PC-9 (cell line): ENCODE measurements around the gene BMP2K. TPM values are rescaled to one million over a fixed set of nuclear protein-coding genes. Genes with fewer than 3 reads are reported as not detected.

Experiments
- BruUV-seq: library from RNA; stranded (reverse); fragments of 400-500 nt; replicated peaks from 2 replicates; lab custom pipeline; 2021; lab: Mats Ljungman, UMichigan
- CTCF ChIA-PET: fragments of 300-600 bp; sonication (Branson Sonifier 250); formaldehyde crosslinking; loops from one replicate; lab custom pipeline; 2022; ENCODE audit warnings: antibody characterized with exemption; lab: Charles Lee
- POLR2A ChIA-PET: fragments of 300-600 bp; sonication (Branson Sonifier 250); formaldehyde crosslinking; loops from one replicate; lab custom pipeline; 2022; ENCODE audit warnings: antibody characterized with exemption; ENCODE audit not compliant: unreplicated experiment; lab: Charles Lee
- DNase-seq, 2 experiments: peaks; one replicate each; pipeline versions ENCODE4 v3.0.0 to v3.0.0-alpha.2; 2015 to 2022; ENCODE audit warnings: mixed read lengths in 1 of 2
- H2AFZ ChIP-seq: fragments of 200-600 bp; sonication (generic); 2 replicates; pipeline ENCODE4 v1.8.1; 2017; ENCODE audit warnings: antibody characterized with exemption
- H3F3A ChIP-seq: fragments of 200-600 bp; sonication (generic); 2 replicates; pipeline ENCODE4 v1.8.1; 2017; ENCODE audit warnings: antibody characterized with exemption, mild to moderate bottlenecking, low read depth; ENCODE audit not compliant: insufficient read depth
- H3K27ac ChIP-seq: fragments of 200-600 bp; sonication (generic); 2 replicates; pipeline ENCODE4 v1.6.1; 2016; ENCODE audit warnings: mixed run types
- H3K27me3 ChIP-seq: fragments of 200-600 bp; sonication (generic); 2 replicates; pipeline ENCODE4 v1.6.1; 2016; ENCODE audit warnings: low read depth, mixed run types; ENCODE audit not compliant: insufficient read depth
- H3K36me3 ChIP-seq: fragments of 200-600 bp; sonication (generic); 2 replicates; pipeline ENCODE4 v1.6.1; 2016; ENCODE audit warnings: low read depth, mixed run types
- H3K4me1 ChIP-seq: fragments of 200-600 bp; sonication (generic); replicated peaks from 2 replicates; pipeline ENCODE4 v1.6.1; 2016; ENCODE audit warnings: mixed run types; ENCODE audit not compliant: insufficient read depth
- H3K4me2 ChIP-seq: fragments of 200-600 bp; sonication (generic); 2 replicates; pipeline ENCODE4 v1.6.1; 2017; ENCODE audit warnings: mixed run types
- H3K4me3 ChIP-seq: fragments of 200-600 bp; sonication (generic); 2 replicates; pipeline ENCODE4 v1.6.1; 2016; ENCODE audit warnings: mixed run types
- H3K79me2 ChIP-seq: fragments of 200-600 bp; sonication (generic); 2 replicates; pipeline ENCODE4 v1.6.1; 2017; ENCODE audit warnings: low read depth, mixed run types
- H3K9me2 ChIP-seq: fragments of 200-600 bp; sonication (generic); 2 replicates; pipeline ENCODE4 v1.8.1; 2017; ENCODE audit warnings: mild to moderate bottlenecking; ENCODE audit not compliant: insufficient read depth
- H3K9me3 ChIP-seq: fragments of 200-600 bp; sonication (generic); 2 replicates; pipeline ENCODE4 v1.8.1; 2016; ENCODE audit warnings: low read depth; ENCODE audit not compliant: insufficient read depth
- H4K20me1 ChIP-seq: fragments of 200-600 bp; sonication (generic); 2 replicates; pipeline ENCODE4 v1.8.1; 2017; ENCODE audit not compliant: insufficient read depth
- CTCF ChIP-seq: fragments of 200-600 bp; sonication (generic); conservative IDR thresholded peaks from 2 replicates; pipeline ENCODE4 v1.6.1; 2017; ENCODE audit warnings: mixed run types, antibody characterized with exemption, mild to moderate bottlenecking, moderate library complexity
- EZH2 ChIP-seq: fragments of 200-600 bp; sonication (generic); IDR thresholded peaks from 2 replicates; pipeline ENCODE4 v1.8.0; 2017; ENCODE audit warnings: antibody characterized with exemption, low read depth
- intact Hi-C: fragments of 100-400 bp; cut with micrococcal nuclease; formaldehyde crosslinking; loops from one replicate; pipeline ENCODE4 v1.10.0; 2022; ENCODE audit not compliant: unreplicated experiment
- total RNA-seq: library from RNA; stranded (reverse); gene quantifications from 2 replicates; pipeline ENCODE4 v1.2.3, GENCODE V29; 2021

The BMP2K gene
- total RNA-seq, 1 experiment from 2014 or later = 12.2 TPM

GRCh38 chr4:78800965-78801364 lies 24.8 kb downstream of the BMP2K start:
- no peaks in the 10 kb centered on the region for H4K20me1 ChIP-seq
- no peaks in the 10 kb centered on the region for H3K9me3 ChIP-seq
- no peaks in the 10 kb centered on the region for H3K79me2 ChIP-seq
- no peak overlapping the region for H3K4me2 ChIP-seq
- ChIA-PET CTCF (no interaction called here), POLR2A (no interaction called here)
- no peak overlapping the region for H2AFZ ChIP-seq
- no TSS peak for BruUV-seq
- no peaks in the 10 kb centered on the region for H3F3A ChIP-seq
- no peak overlapping the region for H3K4me3 ChIP-seq
- H3K9me2 ChIP-seq = no peaks in the 10 kb centered on the region
- no peak for TF ChIP-seq EZH2
- TF ChIP-seq CTCF = no peak
- H3K27me3 ChIP-seq = no peaks in the 10 kb centered on the region
- H3K36me3 ChIP-seq = no peaks in the 10 kb centered on the region
- DNase-seq = no peak
- H3K27ac ChIP-seq = no peak overlapping the region
- H3K4me1 ChIP-seq = no peaks in the 10 kb centered on the region
- intact Hi-C loops = no loop called here

- TF ChIP-seq CTCF = no peak
- no peak for TF ChIP-seq EZH2
- ChIA-PET CTCF (no interaction called here), POLR2A (no interaction called here)
- Histone ChIP-seq H3K4me2 (no peak overlapping the region), H3K9me3 (no peaks in the 10 kb centered on the region), H3K27ac (no peak overlapping the region), H3K27me3 (no peaks in the 10 kb centered on the region), H3K36me3 (no peaks in the 10 kb centered on the region), H3K4me3 (no peak overlapping the region), H3F3A (no peaks in the 10 kb centered on the region), H3K4me1 (no peaks in the 10 kb centered on the region), H3K79me2 (no peaks in the 10 kb centered on the region), H4K20me1 (no peaks in the 10 kb centered on the region), H3K9me2 (no peaks in the 10 kb centered on the region), H2AFZ (no peak overlapping the region)
- no TSS peak for BruUV-seq
- DNase-seq = no peak
- intact Hi-C loops = no loop called here
These were observed 27.8 kb downstream of the BMP2K start for GRCh38 chr4:78803983-78804382.

GRCh38 chr4:78806943-78807460 lies 30.9 kb downstream of the BMP2K start:
- Histone ChIP-seq H4K20me1 (no peaks in the 10 kb centered on the region), H3K79me2 (no peaks in the 10 kb centered on the region), H3K4me3 (no peak overlapping the region), H3K9me3 (no peaks in the 10 kb centered on the region), H3K27ac (no peak overlapping the region), H3F3A (no peaks in the 10 kb centered on the region), H2AFZ (no peak overlapping the region), H3K9me2 (no peaks in the 10 kb centered on the region), H3K4me2 (no peak overlapping the region), H3K36me3 (no peaks in the 10 kb centered on the region), H3K27me3 (no peaks in the 10 kb centered on the region), H3K4me1 (no peaks in the 10 kb centered on the region)
- TF ChIP-seq EZH2 (no peak), CTCF (no peak)
- no peak for DNase-seq
- ChIA-PET CTCF (no interaction called here), POLR2A (no interaction called here)
- BruUV-seq = no TSS peak
- intact Hi-C loops = no loop called here
